Measurements from ENCODE around the gene COL5A1. TPM values are rescaled to one million over a fixed set of nuclear protein-coding genes. Genes with fewer than 3 reads are reported as not detected.
"Not testable (repeated sequence)": the region's sequence is repeated elsewhere in the genome, so short reads cannot be mapped to it uniquely, and the experiment has no call there.

COL5A1 gene
- total RNA-seq, 1 donor from 2014 or later, result 79.4 TPM

- intact Hi-C loops (cut with DNase I), result no loop called here
- DNase-seq (ENCODE audit: low spot score) (no peak), ATAC-seq (no peak)
These were observed 69.3 kb downstream of the COL5A1 start for GRCh38 chr9:134710901-134711300.

GRCh38 chr9:134712243-134712642, 70.6 kb downstream of the COL5A1 start:
- DNase-seq (ENCODE audit: low spot score), result no peak
- intact Hi-C loops (cut with DNase I), result no loop called here

GRCh38 chr9:134712926-134713325, 71.3 kb downstream of the COL5A1 start:
- intact Hi-C loops (cut with DNase I), result no loop called here
- peak; percentile 70 for ATAC-seq
- DNase-seq (ENCODE audit: low spot score), result no peak

More at GRCh38 chr9:134712243-134712642, 70.6 kb downstream of the COL5A1 start:
- no peak for ATAC-seq

DNA sequence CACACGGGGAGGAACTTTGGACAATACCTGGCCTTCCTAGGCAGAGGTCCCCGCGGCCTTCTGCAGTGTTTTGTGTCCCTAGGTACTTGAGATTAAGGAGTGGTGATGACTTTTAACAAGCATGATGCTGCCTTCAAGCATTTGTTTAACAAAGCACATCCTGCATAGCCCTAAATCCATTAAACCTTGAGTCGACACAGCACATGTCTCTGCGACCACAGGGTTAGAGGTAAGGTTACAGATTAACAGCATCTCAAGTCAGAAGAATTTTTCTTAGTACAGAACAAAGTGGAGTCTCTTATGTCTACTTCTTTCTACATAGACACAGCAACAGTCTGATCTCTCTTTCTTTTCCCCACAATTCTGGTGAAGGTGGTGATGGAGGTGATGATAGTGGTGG, 73.9 kb downstream of the COL5A1 start:
- intact Hi-C loops (cut with DNase I); ATAC-seq; DNase-seq (ENCODE audit: low spot score): not testable (repeated sequence)

DNA sequence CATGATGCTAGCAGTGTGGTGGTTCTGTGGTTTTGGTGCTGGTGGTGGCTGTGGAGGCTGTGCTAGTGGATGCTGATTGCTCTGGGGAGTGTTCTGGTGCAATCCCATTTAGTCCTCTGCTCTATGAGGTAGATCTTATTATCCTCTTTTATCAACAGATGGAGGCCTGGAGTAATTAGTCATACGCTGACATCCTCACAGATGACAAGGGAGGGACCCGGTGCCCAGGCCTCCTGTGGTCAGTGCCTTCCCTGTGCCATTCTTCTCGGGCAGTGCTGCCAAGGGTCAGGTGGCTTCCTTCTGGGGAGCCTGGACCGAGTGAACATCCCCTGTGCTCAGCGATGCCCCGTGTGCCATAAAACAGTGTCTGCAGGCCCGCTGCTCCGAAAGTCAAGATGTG, 74.5 kb downstream of the COL5A1 start:
- intact Hi-C loops (cut with DNase I), result no loop called here
- no peak for DNase-seq (ENCODE audit: low spot score)
- ATAC-seq, result no peak

DNA sequence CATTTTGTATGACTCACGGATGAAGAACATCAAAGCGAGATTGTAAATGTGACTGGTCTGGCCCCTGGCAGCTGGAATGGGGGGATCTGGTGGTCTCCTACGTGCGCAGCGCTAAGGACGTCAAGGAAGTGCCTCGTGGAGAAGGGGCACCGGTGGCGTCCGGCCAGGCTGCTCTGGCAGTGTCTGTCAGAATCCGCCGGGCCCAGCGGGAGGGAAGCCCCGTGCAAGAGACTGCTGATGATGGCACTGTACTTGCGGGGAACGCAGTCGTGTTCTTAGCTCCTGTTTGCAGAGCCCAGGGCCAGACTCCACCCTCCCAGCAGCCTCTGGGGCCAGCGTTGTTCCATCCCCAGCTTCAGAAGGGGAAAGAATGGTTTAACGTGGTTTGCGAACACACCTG, 75.5 kb downstream of the COL5A1 start:
- DNase-seq (ENCODE audit: low spot score) (no peak), ATAC-seq (no peak)
- intact Hi-C loops (cut with DNase I), result no loop called here

DNA sequence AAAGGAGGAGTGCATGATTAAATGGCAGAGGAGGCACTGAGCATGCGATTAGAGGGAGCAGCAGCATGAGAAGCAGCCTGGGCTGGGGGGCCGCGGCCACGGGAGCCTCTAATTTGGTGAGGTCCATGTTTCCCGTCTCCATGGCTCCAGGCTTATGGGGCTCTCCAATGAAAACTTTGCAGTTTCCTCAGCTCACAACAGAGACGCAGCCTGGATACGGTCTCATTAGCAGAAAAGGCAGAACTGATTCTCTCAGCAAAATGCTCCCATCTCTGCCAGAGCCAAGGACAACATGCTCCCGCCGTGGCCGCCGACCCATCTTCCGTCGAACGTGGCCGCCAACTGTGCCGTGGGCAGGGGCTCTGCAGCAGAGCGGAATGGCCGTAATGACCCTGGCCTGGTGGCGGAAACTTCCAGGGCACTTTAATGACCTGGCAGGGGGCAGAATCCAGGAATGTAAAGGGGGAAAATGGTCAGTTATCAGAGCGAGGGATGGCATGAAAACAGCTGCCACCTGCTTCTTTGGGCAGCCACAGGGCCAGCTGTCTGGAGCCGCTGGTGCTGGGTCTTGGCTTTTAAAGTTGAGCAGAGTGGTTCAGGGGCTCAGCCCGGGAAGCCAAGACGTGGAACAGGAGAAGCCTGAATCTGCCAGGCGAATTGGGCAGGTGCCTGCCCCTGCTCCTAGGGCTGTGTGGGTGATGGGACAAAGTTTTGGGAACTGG, 76.5 kb downstream of the COL5A1 start:
- intact Hi-C loops (cut with DNase I), result no loop called here
- ATAC-seq (peak; percentile 16), DNase-seq (ENCODE audit: low spot score) (no peak)

DNA sequence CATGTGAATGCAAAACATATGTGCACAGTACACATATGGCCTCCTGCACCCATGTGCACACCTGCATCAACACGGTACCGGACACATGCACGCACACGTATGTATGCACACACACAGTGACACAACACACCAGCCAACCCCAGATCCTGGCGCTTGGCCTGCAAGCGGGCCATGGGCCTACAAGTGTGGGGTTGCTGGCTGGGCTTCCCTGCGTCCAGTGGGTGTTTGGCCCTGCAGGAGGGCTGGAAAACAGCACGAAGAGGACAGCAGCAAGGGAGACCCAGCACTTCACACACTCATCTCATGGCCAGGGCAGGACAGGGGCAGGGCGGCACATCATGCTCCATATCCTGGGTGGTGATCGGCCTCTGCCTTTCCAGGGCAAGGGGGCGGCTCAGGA, 77.7 kb downstream of the COL5A1 start:
- no peak for DNase-seq (ENCODE audit: low spot score)
- ATAC-seq, result no peak
- intact Hi-C loops (cut with DNase I), result no loop called here

DNA sequence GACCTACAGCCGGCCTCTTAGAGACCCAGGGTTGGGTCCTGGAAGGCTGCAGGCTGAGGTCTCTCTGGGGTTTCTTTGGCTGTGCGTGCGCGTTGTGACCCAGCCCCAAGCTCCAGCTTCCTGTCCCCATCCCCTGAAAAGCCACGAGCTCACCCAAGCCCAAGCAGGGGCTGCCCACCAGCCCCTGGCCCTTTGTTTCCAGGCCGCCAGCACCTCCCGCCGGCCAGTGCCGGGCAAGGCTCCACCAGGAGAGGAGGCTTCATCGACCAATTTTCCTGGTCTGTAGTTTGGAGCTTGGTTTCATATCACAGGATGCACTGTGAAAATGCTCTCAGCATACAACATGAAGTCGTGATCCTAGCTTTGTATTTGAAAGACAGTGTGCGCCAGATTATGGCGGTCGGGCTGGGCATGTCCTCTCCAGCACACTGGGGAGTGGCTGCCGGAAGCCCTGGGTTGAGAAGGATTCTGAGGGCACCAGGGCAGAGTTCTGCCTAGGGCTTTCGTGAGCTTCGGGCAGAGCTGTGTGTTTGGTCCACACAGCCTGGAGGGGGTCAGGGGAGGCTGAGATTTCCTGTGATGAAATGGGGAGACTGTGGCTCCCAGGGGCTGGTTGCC, 78.6 kb downstream of the COL5A1 start:
- intact Hi-C loops (cut with DNase I), result no loop called here
- DNase-seq (ENCODE audit: low spot score), result no peak

GRCh38 chr9:134720796-134721195, 79.2 kb downstream of the COL5A1 start:
- ATAC-seq (no peak), DNase-seq (ENCODE audit: low spot score) (no peak)
- intact Hi-C loops (cut with DNase I), result no loop called here

More for the DNA sequence above, 78.6 kb downstream of the COL5A1 start:
- no peak for ATAC-seq

DNA sequence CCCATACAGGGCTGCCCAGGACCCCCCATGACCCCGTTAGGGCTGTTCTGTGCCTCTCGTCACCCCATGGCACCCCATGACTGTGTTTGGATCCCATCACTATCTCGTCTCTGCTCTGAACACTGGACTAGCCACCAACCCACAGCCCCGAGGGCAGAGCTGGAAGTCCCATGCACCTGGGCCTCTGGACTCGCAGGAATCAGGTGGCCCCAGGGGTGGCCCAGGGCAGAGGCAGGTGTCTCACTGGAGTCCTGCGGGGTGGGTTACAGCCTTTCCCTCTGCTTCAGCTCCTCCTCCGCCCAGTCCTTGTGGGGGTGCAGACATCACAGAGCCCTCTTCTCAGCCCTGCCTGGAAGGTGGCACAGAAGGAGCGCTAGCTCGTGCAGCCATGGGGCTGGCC, 79.7 kb downstream of the COL5A1 start:
- no peak for ATAC-seq
- DNase-seq (ENCODE audit: low spot score), result no peak
- intact Hi-C loops (cut with DNase I), result no loop called here

GRCh38 chr9:134722120-134722701, 80.6 kb downstream of the COL5A1 start:
- DNase-seq (ENCODE audit: low spot score), result no peak

GRCh38 chr9:134723037-134723436, 81.4 kb downstream of the COL5A1 start:
- no peak for DNase-seq (ENCODE audit: low spot score)

More at GRCh38 chr9:134722120-134722701, 80.6 kb downstream of the COL5A1 start:
- intact Hi-C loops (cut with DNase I), result no loop called here
- ATAC-seq, result no peak

GRCh38 chr9:134723491-134724190, 82.0 kb downstream of the COL5A1 start:
- intact Hi-C loops (cut with DNase I), result no loop called here
- DNase-seq (ENCODE audit: low spot score) (no peak), ATAC-seq (no peak)

More at GRCh38 chr9:134723037-134723436, 81.4 kb downstream of the COL5A1 start:
- intact Hi-C loops (cut with DNase I), result no loop called here
- ATAC-seq, result no peak

DNA sequence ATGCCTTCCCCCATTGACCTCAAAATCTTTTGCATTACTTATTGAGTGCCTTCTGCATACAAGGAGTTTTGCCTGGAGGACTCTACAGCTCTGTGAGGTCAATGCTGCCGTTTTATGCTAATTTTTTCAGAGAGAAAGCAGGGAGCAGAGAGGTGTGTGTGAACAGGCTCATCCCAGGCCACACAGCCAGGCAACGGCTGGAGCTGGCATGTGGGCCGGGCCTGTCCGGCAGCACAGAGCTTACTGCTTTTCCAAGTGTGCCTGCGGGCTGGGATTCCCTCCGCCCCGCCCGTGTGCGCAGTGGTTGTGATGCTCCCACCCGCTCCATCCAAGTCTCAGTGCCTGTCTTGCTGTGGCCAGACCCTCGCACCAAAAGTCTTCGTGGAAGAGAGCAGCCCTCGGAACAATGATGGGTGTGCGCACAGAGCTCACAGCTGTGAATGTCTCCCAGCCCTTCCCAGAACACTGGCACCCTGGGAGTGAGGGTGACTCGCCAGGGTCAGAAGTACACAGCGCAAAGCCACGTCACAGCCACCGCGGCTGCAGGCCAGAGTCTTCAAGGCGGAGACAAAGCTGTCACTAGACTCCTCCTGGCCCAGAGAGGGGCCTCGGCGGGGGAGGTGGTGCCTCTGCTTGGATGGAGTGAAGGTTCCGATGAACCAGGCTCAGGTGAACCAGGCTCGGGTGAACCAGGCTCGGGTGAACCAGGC, 82.8 kb downstream of the COL5A1 start:
- no peak for DNase-seq (ENCODE audit: low spot score)
- intact Hi-C loops (cut with DNase I), result no loop called here
- ATAC-seq, result peak; percentile 79

GRCh38 chr9:134724912-134725604, 83.5 kb downstream of the COL5A1 start:
- DNase-seq (ENCODE audit: low spot score) (no peak), ATAC-seq (no peak)
- intact Hi-C loops (cut with DNase I), result no loop called here

DNA sequence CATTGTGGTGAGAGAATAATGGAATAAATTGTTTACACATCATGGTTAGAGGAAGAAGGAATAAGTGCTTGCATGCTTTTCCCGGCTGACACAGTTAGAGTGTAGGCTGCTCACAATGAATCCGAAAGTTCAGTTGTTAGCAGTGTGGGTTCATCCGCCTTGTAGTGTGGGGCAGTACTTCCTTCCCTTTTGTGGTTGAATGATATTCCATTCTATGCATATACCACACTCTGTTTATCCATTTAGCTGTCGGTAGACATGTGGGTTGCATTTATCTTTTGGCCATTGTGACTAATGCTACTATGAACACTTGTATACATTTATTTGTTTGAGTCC, 84.0 kb downstream of the COL5A1 start:
- ATAC-seq (no peak), DNase-seq (ENCODE audit: low spot score) (no peak)
- intact Hi-C loops (cut with DNase I), result no loop called here

GRCh38 chr9:134726026-134726721, 84.6 kb downstream of the COL5A1 start:
- ATAC-seq (no peak), DNase-seq (ENCODE audit: low spot score) (no peak)
- intact Hi-C loops (cut with DNase I), result no loop called here

Measured in sciatic nerve (tissue), 2 donors.